ENCODE measurements around the gene SNAPC1.

The SNAPC1 gene

DNA sequence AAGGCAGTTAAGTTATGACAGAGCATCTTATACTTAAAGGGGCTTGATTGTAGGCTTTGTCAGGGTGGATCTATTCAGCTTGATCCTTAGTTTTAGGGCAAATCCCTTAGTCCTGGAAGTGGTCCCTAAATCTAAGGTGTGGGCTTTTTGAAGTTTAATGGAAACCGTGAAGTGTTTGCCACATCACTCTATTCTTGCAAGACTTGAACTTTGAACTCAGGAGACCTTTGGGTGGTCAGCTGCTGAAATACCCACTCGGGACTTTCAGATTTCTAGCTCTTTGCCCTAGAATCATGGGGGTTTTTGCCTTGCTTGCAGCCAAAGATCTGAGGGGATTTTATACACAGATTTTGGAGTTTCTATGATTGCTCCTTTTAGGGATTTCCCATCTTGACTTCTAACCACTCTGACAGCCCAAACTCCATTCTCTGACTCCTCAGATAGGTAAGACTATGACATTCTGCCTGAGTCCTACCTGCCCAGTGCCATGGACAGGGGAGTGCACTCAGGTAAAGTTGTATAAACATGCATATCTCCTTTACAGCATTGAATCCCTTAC lies 39.9 kb downstream of the SNAPC1 start:
- Histone ChIP-seq H3K4me3 (ENCODE audit: low read depth, low read length) (no peak overlapping the region), H3K27ac (ENCODE audit: extremely low read depth, low read depth, low read length) (no peak overlapping the region), H3K36me3 (ENCODE audit: control insufficient read depth in 2 of 2, insufficient read depth in 1 of 2, low read length in 2 of 2) (no peaks in the 10 kb centered on the region; a peak in 1 of 3 replicates), H3K4me1 (ENCODE audit: control insufficient read depth, insufficient read depth, low read length) (no peaks in the 10 kb centered on the region), H3K9me3 (ENCODE audit: control insufficient read depth, insufficient read depth, low read depth, low read length) (no peaks in the 10 kb centered on the region)
- POLR2A ChIA-PET: no interaction called here
- CTCF ChIA-PET: no interaction called here
- TF ChIP-seq ZNF184 (tag by site-specific recombination; IDR thresholded peaks at IDR 0.05): no peak

- ChIA-PET POLR2A (no interaction called here), CTCF (interaction anchor here (0.7 to 2.3 kb wide), 3 partner anchors 23 to 323 kb away, joined by 3 to 7 read pairs (median 3); no protein-coding TSS in a partner anchor)
- TF ChIP-seq ZNF529 (tag by site-specific recombination; IDR thresholded peaks at IDR 0.05; ENCODE audit: insufficient replicate concordance) (no peak), ZNF624 (tag by site-specific recombination; IDR thresholded peaks at IDR 0.05) (no peak), ZNF169 (tag by site-specific recombination; IDR thresholded peaks at IDR 0.05) (no peak), WT1 (tag by site-specific recombination; IDR thresholded peaks at IDR 0.05) (no peak), KLF10 (tag by site-specific recombination; IDR thresholded peaks at IDR 0.05) (no peak), ZNF184 (tag by site-specific recombination; IDR thresholded peaks at IDR 0.05) (no peak), ZNF776 (tag by site-specific recombination; IDR thresholded peaks at IDR 0.05; ENCODE audit: borderline replicate concordance) (no peak)
- Histone ChIP-seq H3K9me3 (ENCODE audit: control insufficient read depth, insufficient read depth, low read depth, low read length) (no peaks in the 10 kb centered on the region), H3K27ac (ENCODE audit: extremely low read depth, low read depth, low read length) (no peak overlapping the region), H3K36me3 (ENCODE audit: control insufficient read depth in 2 of 2, insufficient read depth in 1 of 2, low read length in 2 of 2) (no peaks in the 10 kb centered on the region), H3K4me1 (ENCODE audit: control insufficient read depth, insufficient read depth, low read length) (no peaks in the 10 kb centered on the region), H3K4me3 (ENCODE audit: low read depth, low read length) (no peak overlapping the region)
Measured at GRCh38 chr14:61803755-61804154, 41.5 kb downstream of the SNAPC1 start.

GRCh38 chr14:61805451-61805850 lies 43.2 kb downstream of the SNAPC1 start:
- Histone ChIP-seq H3K9me3 (ENCODE audit: control insufficient read depth, insufficient read depth, low read depth, low read length) (no peaks in the 10 kb centered on the region), H3K36me3 (ENCODE audit: control insufficient read depth in 2 of 2, insufficient read depth in 1 of 2, low read length in 2 of 2) (no peaks in the 10 kb centered on the region), H3K27ac (ENCODE audit: extremely low read depth, low read depth, low read length) (no peak overlapping the region), H3K4me1 (ENCODE audit: control insufficient read depth, insufficient read depth, low read length) (no peaks in the 10 kb centered on the region), H3K4me3 (ENCODE audit: low read depth, low read length) (no peak overlapping the region)
- CTCF ChIA-PET: interaction anchor here (2.3 kb wide), 1 partner anchor 32 kb away, joined by 7 read pairs; no protein-coding TSS in a partner anchor
- TF ChIP-seq KLF16 (tag by site-specific recombination; IDR thresholded peaks at IDR 0.05) (no peak), IKZF3 (tag by site-specific recombination; IDR thresholded peaks at IDR 0.05) (no peak)
- POLR2A ChIA-PET: no interaction called here

- H3K36me3 ChIP-seq (ENCODE audit: control insufficient read depth in 2 of 2, insufficient read depth in 1 of 2, low read length in 2 of 2): no peaks in the 10 kb centered on the region
- peak overlapping the region; percentile 57 for H3K4me3 ChIP-seq (ENCODE audit: low read depth, low read length)
- H3K4me1 ChIP-seq (ENCODE audit: control insufficient read depth, insufficient read depth, low read length): no peaks in the 10 kb centered on the region
- POLR2A ChIA-PET: no interaction called here
- no peak overlapping the region for H3K27ac ChIP-seq (ENCODE audit: extremely low read depth, low read depth, low read length)
- H3K9me3 ChIP-seq (ENCODE audit: control insufficient read depth, insufficient read depth, low read depth, low read length): no peaks in the 10 kb centered on the region
- CTCF ChIA-PET: no interaction called here
- TF ChIP-seq ZNF239 (tag by site-specific recombination; IDR thresholded peaks at IDR 0.05) (no peak), ZNF24 (tag by site-specific recombination; IDR thresholded peaks at IDR 0.05) (peak; percentile 51; the same call in 1 of the 2 replicates)
Measured at GRCh38 chr14:61811882-61812346, 49.7 kb downstream of the SNAPC1 start.

GRCh38 chr14:61812347-61813095 lies 50.3 kb downstream of the SNAPC1 start, which contains the start of gene SYT16:
Gene SYT16 (plus strand): TSS chr14:61812703.
- H3K36me3 ChIP-seq (ENCODE audit: control insufficient read depth in 2 of 2, insufficient read depth in 1 of 2, low read length in 2 of 2): no peaks in the 10 kb centered on the region
- peak within 1 kb of the TSS; percentile 57 for H3K4me3 ChIP-seq (ENCODE audit: low read depth, low read length)
- H3K27ac ChIP-seq (ENCODE audit: extremely low read depth, low read depth, low read length): no peak within 1 kb of the TSS; the same call in 1 of the 2 replicates
- H3K4me1 ChIP-seq (ENCODE audit: control insufficient read depth, insufficient read depth, low read length): no peaks in the 10 kb centered on the region
- no peaks in the 10 kb centered on the region for H3K9me3 ChIP-seq (ENCODE audit: control insufficient read depth, insufficient read depth, low read depth, low read length)
- ChIA-PET CTCF (no interaction called here), POLR2A (no interaction called here)
- TF ChIP-seq PATZ1 (tag by site-specific recombination; IDR thresholded peaks at IDR 0.05): no peak
- TF ChIP-seq ZNF202 (tag by site-specific recombination; IDR thresholded peaks at IDR 0.05; ENCODE audit: borderline replicate concordance): peak; percentile 64; the same call in 1 of the 2 replicates
- TF ChIP-seq, protein P1, sequence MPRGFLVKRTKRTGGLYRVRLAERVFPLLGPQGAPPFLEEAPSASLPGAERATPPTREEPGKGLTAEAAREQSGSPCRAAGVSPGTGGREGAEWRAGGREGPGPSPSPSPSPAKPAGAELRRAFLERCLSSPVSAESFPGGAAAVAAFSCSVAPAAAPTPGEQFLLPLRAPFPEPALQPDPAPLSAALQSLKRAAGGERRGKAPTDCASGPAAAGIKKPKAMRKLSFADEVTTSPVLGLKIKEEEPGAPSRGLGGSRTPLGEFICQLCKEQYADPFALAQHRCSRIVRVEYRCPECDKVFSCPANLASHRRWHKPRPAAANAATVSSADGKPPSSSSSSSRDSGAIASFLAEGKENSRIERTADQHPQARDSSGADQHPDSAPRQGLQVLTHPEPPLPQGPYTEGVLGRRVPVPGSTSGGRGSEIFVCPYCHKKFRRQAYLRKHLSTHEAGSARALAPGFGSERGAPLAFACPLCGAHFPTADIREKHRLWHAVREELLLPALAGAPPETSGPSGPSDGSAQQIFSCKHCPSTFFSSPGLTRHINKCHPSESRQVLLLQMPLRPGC (tag by site-specific recombination; IDR thresholded peaks at IDR 0.05): no peak
- TF ChIP-seq, protein P2, sequence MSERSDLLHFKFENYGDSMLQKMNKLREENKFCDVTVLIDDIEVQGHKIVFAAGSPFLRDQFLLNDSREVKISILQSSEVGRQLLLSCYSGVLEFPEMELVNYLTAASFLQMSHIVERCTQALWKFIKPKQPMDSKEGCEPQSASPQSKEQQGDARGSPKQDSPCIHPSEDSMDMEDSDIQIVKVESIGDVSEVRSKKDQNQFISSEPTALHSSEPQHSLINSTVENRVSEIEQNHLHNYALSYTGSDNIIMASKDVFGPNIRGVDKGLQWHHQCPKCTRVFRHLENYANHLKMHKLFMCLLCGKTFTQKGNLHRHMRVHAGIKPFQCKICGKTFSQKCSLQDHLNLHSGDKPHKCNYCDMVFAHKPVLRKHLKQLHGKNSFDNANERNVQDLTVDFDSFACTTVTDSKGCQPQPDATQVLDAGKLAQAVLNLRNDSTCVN (tag by site-specific recombination; optimal IDR thresholded peaks at IDR 0.05): peak; percentile 37
- 0 out of 2 replicates have a peak, but pooled peaks have one; percentile 22 for TF ChIP-seq ZNF449 (tag by site-specific recombination; IDR thresholded peaks at IDR 0.05)

Measured in HEK293 (cell line).